ENCODE data around the gene AGO4. TPM values are rescaled to one million over a fixed set of nuclear protein-coding genes. Genes with fewer than 3 reads are reported as not detected.

The AGO4 gene
- total and polyA plus RNA-seq, 2 experiments from 2014 or later = 11.4 to 21.1 TPM

DNA sequence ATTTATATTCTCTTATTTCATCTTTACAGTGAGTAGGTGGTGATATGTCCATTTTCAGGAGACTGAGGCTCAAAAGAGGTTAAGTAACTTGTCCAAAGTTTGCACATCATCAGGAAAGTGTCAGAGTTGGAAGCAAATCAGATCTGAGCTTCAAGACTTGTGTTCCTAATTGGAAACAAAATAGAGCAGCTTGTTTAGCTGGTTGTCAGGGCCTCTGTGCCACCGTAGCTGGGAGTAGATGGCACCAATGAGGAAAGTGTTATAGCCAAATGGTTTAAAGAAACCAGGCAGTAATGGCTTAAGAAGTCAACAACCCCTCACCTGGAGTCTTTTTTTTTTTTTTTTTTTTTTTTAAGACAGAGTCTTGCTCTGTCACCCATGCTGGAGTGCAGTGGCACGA lies 94.9 kb downstream of the AGO4 start:
- peaks cover 34% of the 10 kb centered on the region for H3K36me3 ChIP-seq
- DNase-seq (ENCODE audit: low read depth in 1 of 2, low spot score in 1 of 2) = no peak
- TF ChIP-seq, protein P1, sequence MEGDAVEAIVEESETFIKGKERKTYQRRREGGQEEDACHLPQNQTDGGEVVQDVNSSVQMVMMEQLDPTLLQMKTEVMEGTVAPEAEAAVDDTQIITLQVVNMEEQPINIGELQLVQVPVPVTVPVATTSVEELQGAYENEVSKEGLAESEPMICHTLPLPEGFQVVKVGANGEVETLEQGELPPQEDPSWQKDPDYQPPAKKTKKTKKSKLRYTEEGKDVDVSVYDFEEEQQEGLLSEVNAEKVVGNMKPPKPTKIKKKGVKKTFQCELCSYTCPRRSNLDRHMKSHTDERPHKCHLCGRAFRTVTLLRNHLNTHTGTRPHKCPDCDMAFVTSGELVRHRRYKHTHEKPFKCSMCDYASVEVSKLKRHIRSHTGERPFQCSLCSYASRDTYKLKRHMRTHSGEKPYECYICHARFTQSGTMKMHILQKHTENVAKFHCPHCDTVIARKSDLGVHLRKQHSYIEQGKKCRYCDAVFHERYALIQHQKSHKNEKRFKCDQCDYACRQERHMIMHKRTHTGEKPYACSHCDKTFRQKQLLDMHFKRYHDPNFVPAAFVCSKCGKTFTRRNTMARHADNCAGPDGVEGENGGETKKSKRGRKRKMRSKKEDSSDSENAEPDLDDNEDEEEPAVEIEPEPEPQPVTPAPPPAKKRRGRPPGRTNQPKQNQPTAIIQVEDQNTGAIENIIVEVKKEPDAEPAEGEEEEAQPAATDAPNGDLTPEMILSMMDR (IDR thresholded peaks at IDR 0.05; ENCODE audit: low read depth, low read length) = no peak
- no peaks in the 10 kb centered on the region for H3K27me3 ChIP-seq
- no peak overlapping the region for H3K27ac ChIP-seq
- no peaks in the 10 kb centered on the region for H3K9me3 ChIP-seq (ENCODE audit: low read depth)
- H3K4me1 ChIP-seq (ENCODE audit: low read depth) = no peaks in the 10 kb centered on the region
- no peak overlapping the region for H3K4me3 ChIP-seq

Other genes with a start within 250 kb of the AGO4 start
- gene TFAP2E, start 234.7 kb upstream of the AGO4 start, total RNA-seq = 0.69 TPM in 1 of 2 replicates, not detected in the other
- gene TFAP2E, start 234.7 kb upstream of the AGO4 start, polyA plus RNA-seq = 0.50 TPM in 1 of 2 replicates, not detected in the other
- 22.5 and 29.1 TPM in 2 replicates for gene PSMB2, start 166.5 kb upstream of the AGO4 start, total RNA-seq
- 72.8 and 83.1 TPM in 2 replicates for gene PSMB2, start 166.5 kb upstream of the AGO4 start, polyA plus RNA-seq
- gene C1orf216, start 89.1 kb upstream of the AGO4 start, total RNA-seq = 1.3 and 1.8 TPM in 2 replicates
- gene C1orf216, start 89.1 kb upstream of the AGO4 start, polyA plus RNA-seq = 1.0 and 1.7 TPM in 2 replicates
- gene CLSPN, start 38.0 kb upstream of the AGO4 start, total RNA-seq = 4.9 and 5.1 TPM in 2 replicates
- 1.4 and 3.4 TPM in 2 replicates for gene CLSPN, start 38.0 kb upstream of the AGO4 start, polyA plus RNA-seq
- 18.9 and 19.1 TPM in 2 replicates for gene AGO1, start 75.2 kb downstream of the AGO4 start, total RNA-seq
- gene AGO1, start 75.2 kb downstream of the AGO4 start, polyA plus RNA-seq = 9.6 and 10.1 TPM in 2 replicates
- 17.2 and 30.3 TPM in 2 replicates for gene AGO3, start 123.1 kb downstream of the AGO4 start, total RNA-seq
- 10.7 and 20.8 TPM in 2 replicates for gene AGO3, start 123.1 kb downstream of the AGO4 start, polyA plus RNA-seq